Ovary (tissue), 10 donors: Measurements from ENCODE around the gene ACAD11. TPM values are rescaled to one million over a fixed set of nuclear protein-coding genes. Genes with fewer than 3 reads are reported as not detected.

Experiments
- DNase-seq, 5 donors: peaks; one replicate each; pipeline ENCODE4 v3.0.0-alpha.2; 2019 to 2020
- H3K27ac ChIP-seq, 2 donors: fragments of 200-600 bp; one replicate each; pipeline versions ENCODE4 v1.5.1 to v1.8.0; 2019 to 2022
- H3K27me3 ChIP-seq: fragments of 200-600 bp; one replicate; pipeline ENCODE4 v1.8.0; 2022
- H3K36me3 ChIP-seq: fragments of 200-600 bp; sonication (generic); one replicate; pipeline ENCODE4 v1.5.1; 2019
- H3K4me1 ChIP-seq: one replicate; pipeline ENCODE4 v1.8.1; 2013; ENCODE audit warnings: mild to moderate bottlenecking, moderate library complexity; ENCODE audit not compliant: insufficient read depth
- H3K4me3 ChIP-seq: fragments of 200-600 bp; sonication (generic); one replicate; pipeline ENCODE4 v1.5.1; 2017
- H3K9me3 ChIP-seq, 2 donors: fragments of 200-600 bp in 1 of 2; sonication (generic) in 1 of 2; one replicate each; pipeline versions ENCODE4 v1.5.1 to v1.8.1; 2013 to 2019; ENCODE audit warnings: mild to moderate bottlenecking in 1 of 2, moderate library complexity in 1 of 2
- CTCF ChIP-seq, 3 donors: fragments of 450-650 bp in 2 of 3; fragments of 200-600 bp in 1 of 3; IDR thresholded peaks; one replicate each; pipeline versions ENCODE4 v1.5.1 to v1.8.0; 2016 to 2022; ENCODE audit warnings: antibody characterized with exemption in 3 of 3, mild to moderate bottlenecking in 1 of 3
- EP300 ChIP-seq: sonication (generic); formaldehyde crosslinking; IDR thresholded peaks from one replicate; pipeline ENCODE4 v1.6.1; 2017; ENCODE audit warnings: antibody characterized with exemption
- POLR2A ChIP-seq: fragments of 450-650 bp; IDR thresholded peaks from one replicate; pipeline ENCODE4 v1.6.1; 2017; ENCODE audit warnings: antibody characterized with exemption, mild to moderate bottlenecking, moderate library complexity
- WGBS, 3 donors: extraction: QIAGEN DNeasy Blood & Tissue Kit in 1 of 3; methylation state at CpG; one replicate each; pipeline versions ENCODE4 v1.1.5 to v1.1.7; 2013 to 2017; 5-methylcytosine and 5-hydroxymethylcytosine counted together
- intact Hi-C, 4 donors: fragments of 100-400 bp; cut with DNase I; formaldehyde crosslinking; loops; one replicate each; pipeline versions ENCODE4 v1.11.0 to v1.15.1; 2022 to 2023
- long read RNA-seq, 3 donors: library from polyadenylated mRNA in 2 of 3; unstranded in 2 of 3; transcript quantifications; one replicate each; pipeline ENCODE4 v2.0.0 and lab custom pipeline, GENCODE V29; 2021 to 2026
- polyA plus RNA-seq, 2 donors: library from polyadenylated mRNA; stranded (reverse); fragments of 200-250 nt in 1 of 2; fragments of 350-450 nt in 1 of 2; fragmentation: Illumina TruSeq in 1 of 2; extraction: RNeasy Lipid Tissue Mini Kit (QIAGEN cat#74804) in 1 of 2; gene quantifications; one replicate each; pipeline ENCODE4 v1.2.3, GENCODE V29; 2013 to 2014
- total RNA-seq, 7 donors: library from RNA; depleted of rRNA in 2 of 7; stranded (reverse); fragments of >200 nt in 2 of 7; fragmentation: NEBNext Ultra II Directional in 3 of 7; extraction: Animal tissue kit (Norgen Biotek cat#: 25700) in 3 of 7; gene quantifications; one replicate each; pipeline versions ENCODE4 v1.1.0 to v1.2.4, GENCODE V29; 2016 to 2023
- donor health status: DM: no; HTN: no; CAD: no; lungs with moderate emphysema.
- donor health status: DM: no; HTN: no; CAD: no.
- donor health status: Bipolar disorder and iron deficiency.
- donor health status: DM: yes; HTN: yes; CAD: no.
- donor health status: DM: no; HTN: no; CAD: no.
- donor health status: DM: yes; HTN: yes; CAD: no.

Gene ACAD11
- total RNA-seq (10 to 100 TPM; 18.7 to 48.8 (median 25.8) TPM), polyA plus RNA-seq (10 to 100 TPM; 19.4 to 28.0 TPM)
- long read RNA-seq, donor 1, full-length matches to known transcripts: 18 of 45 reads
- long read RNA-seq, donor 1, partial matches to known transcripts: 13 of 45 reads
- long read RNA-seq, donor 1, other reads (novel, unspliced or antisense): 14 of 45 reads
- long read RNA-seq, donor 2, full-length matches to known transcripts: 2 of 2 reads
- long read RNA-seq, donor 2, partial matches to known transcripts: 0 of 2 reads
- long read RNA-seq, donor 2, other reads (novel, unspliced or antisense): 0 of 2 reads
- long read RNA-seq, donor 3, full-length matches to known transcripts: 12 of 24 reads
- long read RNA-seq, donor 3, partial matches to known transcripts: 4 of 24 reads
- long read RNA-seq, donor 3, other reads (novel, unspliced or antisense): 8 of 24 reads

- peak within 1 kb of the TSS; percentile 86 for H3K4me3 ChIP-seq
- intact Hi-C loops: loop anchor here in 1 of 4 donors (10.0 kb wide), 1 partner anchor 305 kb away; no protein-coding TSS in a partner anchor
- peak; percentile 34 to 58 (median 53) for TF ChIP-seq CTCF (IDR thresholded peaks at IDR 0.05)
- TF ChIP-seq POLR2A: no peak
- H3K4me1 ChIP-seq: peaks cover 2% of the 10 kb centered on the region
- H3K27ac ChIP-seq: peak within 1 kb of the TSS; percentile 83 to 87
- H3K27me3 ChIP-seq: no peaks in the 10 kb centered on the region
- 0 to 1% (median 1%) methylated on average over 34 of the region's 34 CpGs for WGBS, 3 donors
- DNase-seq: peak; percentile 75 to 79 (median 76)
- H3K9me3 ChIP-seq: no peaks in the 10 kb centered on the region
- no peaks in the 10 kb centered on the region for H3K36me3 ChIP-seq
Observed at GRCh38 chr3:132659365-132660051, at the start of gene ACAD11. TSS of gene ACAD11 (minus strand) at chr3:132659809. CDS start at chr3:132659751, 58 bp downstream.

GRCh38 chr3:132703733-132704132 is 44.1 kb upstream of the ACAD11 start:
- H3K9me3 ChIP-seq: no peaks in the 10 kb centered on the region
- no peak overlapping the region for H3K4me3 ChIP-seq
- TF ChIP-seq EP300 (no peak), CTCF (IDR thresholded peaks at IDR 0.05) (no peak), POLR2A (no peak)
- H3K4me1 ChIP-seq: no peaks in the 10 kb centered on the region
- H3K36me3 ChIP-seq: no peaks in the 10 kb centered on the region
- H3K27ac ChIP-seq: no peak overlapping the region
- DNase-seq: no peak
- no peaks in the 10 kb centered on the region for H3K27me3 ChIP-seq
- WGBS, 3 donors: 70 to 93% (median 73%) methylated on average over 2 of the region's 2 CpGs
- intact Hi-C loops: no loop called here

GRCh38 chr3:132695422-132695821 is 35.8 kb upstream of the ACAD11 start:
- intact Hi-C loops: no loop called here
- Histone ChIP-seq H3K4me3 (no peak overlapping the region), H3K27me3 (no peaks in the 10 kb centered on the region), H3K36me3 (no peaks in the 10 kb centered on the region), H3K4me1 (no peaks in the 10 kb centered on the region), H3K27ac (no peak overlapping the region), H3K9me3 (no peaks in the 10 kb centered on the region)
- WGBS, 3 donors: 94 to 100% (median 95%) methylated on average over 1 of the region's 1 CpG
- TF ChIP-seq POLR2A (no peak), EP300 (no peak), CTCF (IDR thresholded peaks at IDR 0.05) (no peak)
- no peak for DNase-seq

GRCh38 chr3:132694991-132695390 is 35.4 kb upstream of the ACAD11 start:
- no peaks in the 10 kb centered on the region for H3K9me3 ChIP-seq
- H3K36me3 ChIP-seq: no peaks in the 10 kb centered on the region
- DNase-seq: no peak
- intact Hi-C loops: no loop called here
- no peaks in the 10 kb centered on the region for H3K4me1 ChIP-seq
- H3K4me3 ChIP-seq: no peak overlapping the region
- WGBS, 3 donors: 59 to 81% (median 78%) methylated on average over 4 of the region's 4 CpGs
- no peak overlapping the region for H3K27ac ChIP-seq
- H3K27me3 ChIP-seq: no peaks in the 10 kb centered on the region
- no peak for TF ChIP-seq CTCF (IDR thresholded peaks at IDR 0.05)
- no peak for TF ChIP-seq POLR2A
- TF ChIP-seq EP300: no peak
